H1 (cell line): ENCODE measurements around the gene LMNA. TPM values are rescaled to one million over a fixed set of nuclear protein-coding genes. Genes with fewer than 3 reads are reported as not detected.
A peak's percentile ranks its signal among the peaks of the same experiment; 100 is the strongest.

ENCODE experiments used
- CTCF ChIA-PET: fragments of 300-600 bp; sonication (Branson Sonifier 250); formaldehyde crosslinking; loops from one replicate; lab custom pipeline; 2021; ENCODE audit not compliant: partially characterized antibody; lab: Charles Lee
- POLR2A ChIA-PET: fragments of 300-600 bp; sonication (Branson Sonifier 250); formaldehyde crosslinking; loops from one replicate; lab custom pipeline; 2021; ENCODE audit warnings: inconsistent platforms; ENCODE audit not compliant: partially characterized antibody; lab: Charles Lee
- DNase-seq, 2 experiments: peaks; one replicate each; pipeline versions ENCODE4 v3.0.0 to v3.0.0-alpha.2; 2010 to 2022; ENCODE audit warnings: low spot score in 2 of 2, low read depth in 1 of 2, mixed read lengths in 1 of 2
- FAIRE-seq: peaks from 2 replicates; lab custom pipeline; 2011; peaks lifted over from hg19 to GRCh38; lab: Jason Lieb, UNC
- H2AFZ ChIP-seq: 2 replicates; pipeline ENCODE4 v1.8.1; 2012; ENCODE audit warnings: low read length, inconsistent platforms
- H2AK5ac ChIP-seq: 2 replicates; pipeline ENCODE4 v1.6.1; 2013; ENCODE audit warnings: low read depth, low read length
- H2BK120ac ChIP-seq: replicated peaks from 2 replicates; pipeline ENCODE3; 2013; ENCODE audit warnings: low read depth, low read length, inconsistent platforms
- H2BK12ac ChIP-seq: 2 replicates; pipeline ENCODE4 v1.6.1; 2013; ENCODE audit warnings: low read depth, low read length
- H2BK15ac ChIP-seq: 2 replicates; pipeline ENCODE4 v1.6.1; 2013; ENCODE audit warnings: low read length
- H2BK20ac ChIP-seq: 2 replicates; pipeline ENCODE4 v1.6.1; 2013; ENCODE audit warnings: low read length
- H2BK5ac ChIP-seq: 2 replicates; pipeline ENCODE4 v1.6.1; 2013; ENCODE audit warnings: low read depth, low read length
- H3K14ac ChIP-seq: 2 replicates; pipeline ENCODE4 v1.6.1; 2013; ENCODE audit warnings: inconsistent platforms; ENCODE audit not compliant: insufficient read length
- H3K18ac ChIP-seq: 2 replicates; pipeline ENCODE4 v1.6.1; 2013; ENCODE audit warnings: low read length; ENCODE audit errors: extremely low read depth
- H3K23ac ChIP-seq: 2 replicates; pipeline ENCODE4 v1.6.1; 2013; ENCODE audit warnings: inconsistent platforms; ENCODE audit not compliant: insufficient read length
- H3K23me2 ChIP-seq: 2 replicates; pipeline ENCODE4 v1.6.1; 2013; ENCODE audit warnings: low read depth, low read length
- H3K27ac ChIP-seq: 2 replicates; pipeline ENCODE4 v1.6.1; 2011; ENCODE audit warnings: low read depth, low read length, inconsistent platforms
- H3K27me3 ChIP-seq, 4 experiments: replicated peaks in 1 of 4; 1 replicate in 1 of 4; 2 replicates in 3 of 4; pipeline versions ENCODE4 v1.6.1 to v1.8.1; 2011 to 2013; ENCODE audit warnings: low read length in 3 of 4, mild to moderate bottlenecking in 3 of 4, inconsistent platforms in 2 of 4, mixed read lengths in 2 of 4, moderate library complexity in 1 of 4; ENCODE audit not compliant: control insufficient read depth in 3 of 4, insufficient read depth in 3 of 4; ENCODE audit errors: extremely low read depth in 1 of 4
- H3K36me3 ChIP-seq, 4 experiments: 2 replicates each; pipeline versions ENCODE4 v1.6.1 to v1.8.1; 2011 to 2013; ENCODE audit warnings: mild to moderate bottlenecking in 4 of 4, low read length in 3 of 4, moderate library complexity in 2 of 4, control low read depth in 1 of 4, inconsistent platforms in 1 of 4; ENCODE audit not compliant: insufficient read depth in 4 of 4, control insufficient read depth in 2 of 4
- H3K4ac ChIP-seq: replicated peaks from 2 replicates; pipeline ENCODE3; 2013; ENCODE audit warnings: low read length, low read depth, mixed read lengths, inconsistent platforms; ENCODE audit not compliant: insufficient read length
- H3K4me1 ChIP-seq, 4 experiments: replicated peaks in 1 of 4; 1 replicate in 1 of 4; 2 replicates in 3 of 4; pipeline versions ENCODE4 v1.6.1 to v1.8.1; 2011 to 2013; ENCODE audit warnings: low read length in 3 of 4, inconsistent platforms in 2 of 4, mixed read lengths in 1 of 4; ENCODE audit not compliant: insufficient read depth in 4 of 4, control insufficient read depth in 3 of 4
- H3K4me2 ChIP-seq, 2 experiments: 2 replicates each; pipeline versions ENCODE4 v1.6.1 to v1.8.1; 2011 to 2013; ENCODE audit warnings: low read depth in 2 of 2, low read length in 2 of 2, control low read depth in 1 of 2, inconsistent platforms in 1 of 2, mild to moderate bottlenecking in 1 of 2; ENCODE audit not compliant: insufficient read depth in 1 of 2
- H3K4me3 ChIP-seq, 4 experiments: fragments of 200-600, 300-600 bp in 1 of 4; sonication (generic), shearing (Covaris generic), sonication (Bioruptor Twin) in 1 of 4; 2 replicates each; pipeline versions ENCODE4 v1.5.1 to v1.8.1; 2011 to 2016; ENCODE audit warnings: low read length in 4 of 4, low read depth in 3 of 4, control low read depth in 2 of 4, inconsistent platforms in 2 of 4, mild to moderate bottlenecking in 2 of 4, mixed read lengths in 1 of 4, moderate library complexity in 1 of 4; ENCODE audit not compliant: insufficient read depth in 2 of 4; ENCODE audit errors: extremely low read depth in 1 of 4
- H3K56ac ChIP-seq: replicated peaks from 2 replicates; pipeline ENCODE3; 2013; ENCODE audit warnings: low read depth, mild to moderate bottlenecking, mixed read lengths, low read length, inconsistent platforms; ENCODE audit not compliant: insufficient read length
- H3K79me1 ChIP-seq: 2 replicates; pipeline ENCODE4 v1.6.1; 2013; ENCODE audit warnings: low read depth, low read length, control low read depth
- H3K79me2 ChIP-seq, 2 experiments: 2 replicates each; pipeline versions ENCODE4 v1.6.1 to v1.8.1; 2012 to 2013; ENCODE audit warnings: low read length in 2 of 2, mild to moderate bottlenecking in 2 of 2, inconsistent platforms in 1 of 2; ENCODE audit not compliant: insufficient read depth in 2 of 2, control insufficient read depth in 1 of 2
- H3K9ac ChIP-seq, 4 experiments: replicated peaks in 1 of 4; 1 replicate in 1 of 4; 2 replicates in 3 of 4; pipeline versions ENCODE4 v1.6.1 to v1.8.1; 2011 to 2013; ENCODE audit warnings: low read depth in 3 of 4, low read length in 3 of 4, control low read depth in 2 of 4, mild to moderate bottlenecking in 2 of 4, moderate library complexity in 2 of 4, inconsistent platforms in 1 of 4; ENCODE audit errors: extremely low read depth in 1 of 4
- H3K9me3 ChIP-seq, 2 experiments: 2 replicates each; pipeline versions ENCODE4 v1.6.1 to v1.8.1; 2012 to 2013; ENCODE audit warnings: mild to moderate bottlenecking in 2 of 2, moderate library complexity in 2 of 2, control low read depth in 1 of 2, inconsistent platforms in 1 of 2, low read depth in 1 of 2, low read length in 1 of 2, mixed read lengths in 1 of 2; ENCODE audit not compliant: insufficient read depth in 2 of 2
- H4K20me1 ChIP-seq, 2 experiments: replicated peaks in 1 of 2; 2 replicates each; pipeline versions ENCODE3 to v1.8.1; 2011 to 2013; ENCODE audit warnings: inconsistent platforms in 2 of 2, low read length in 2 of 2, mild to moderate bottlenecking in 1 of 2; ENCODE audit not compliant: insufficient read depth in 2 of 2, control insufficient read depth in 1 of 2
- H4K5ac ChIP-seq: 2 replicates; pipeline ENCODE4 v1.6.1; 2013; ENCODE audit warnings: low read length, low read depth, mixed read lengths, inconsistent platforms; ENCODE audit not compliant: insufficient read length
- H4K8ac ChIP-seq: 2 replicates; pipeline ENCODE4 v1.8.0; 2013; ENCODE audit warnings: mild to moderate bottlenecking, moderate library complexity, low read length, inconsistent platforms; ENCODE audit not compliant: insufficient read depth; ENCODE audit errors: extremely low read depth
- H4K91ac ChIP-seq: replicated peaks from 2 replicates; pipeline ENCODE3; 2013; ENCODE audit warnings: low read length, mixed read lengths, inconsistent platforms; ENCODE audit not compliant: insufficient read length
- CHD1 ChIP-seq: IDR thresholded peaks from 2 replicates; pipeline ENCODE4 v1.6.1; 2012; ENCODE audit warnings: low read depth, low read length, improper control_type of control experiment
- CTBP2 ChIP-seq: IDR thresholded peaks from 2 replicates; pipeline ENCODE4 v1.7.0; 2011; ENCODE audit warnings: borderline replicate concordance, mild to moderate bottlenecking, moderate library complexity, mixed read lengths, low read length; ENCODE audit not compliant: insufficient read depth, insufficient read length
- EZH2 ChIP-seq: fragments of 200-600 bp; sonication (generic); IDR thresholded peaks from 2 replicates; pipeline ENCODE4 v1.7.1; 2012; ENCODE audit warnings: low read depth, mild to moderate bottlenecking, moderate library complexity, low read length, inconsistent platforms; ENCODE audit not compliant: severe bottlenecking
- HDAC2 ChIP-seq, 2 experiments: fragments of 300-600 bp in 1 of 2; sonication (generic) in 1 of 2; IDR thresholded peaks; 2 replicates each; pipeline ENCODE4 v1.6.1; 2011 to 2012; ENCODE audit warnings: low read depth in 2 of 2, low read length in 2 of 2, mild to moderate bottlenecking in 2 of 2, moderate library complexity in 2 of 2, borderline replicate concordance in 1 of 2, inconsistent platforms in 1 of 2
- JUND ChIP-seq: IDR thresholded peaks from 2 replicates; pipeline ENCODE4 v1.6.1; 2011; ENCODE audit warnings: mild to moderate bottlenecking, improper control_type of control experiment, low read length
- POLR2A ChIP-seq, 2 experiments: IDR thresholded peaks; 1 replicate in 1 of 2; 2 replicates in 1 of 2; pipeline ENCODE4 v1.6.1; 2011; ENCODE audit warnings: low read depth in 2 of 2, low read length in 2 of 2, mild to moderate bottlenecking in 2 of 2; ENCODE audit errors: control extremely low read depth in 1 of 2
- TEAD4 ChIP-seq: IDR thresholded peaks from 2 replicates; pipeline ENCODE4 v1.6.1; 2012; ENCODE audit warnings: low read depth, low read length, inconsistent platforms, mixed read lengths
- WGBS, 2 experiments: shearing (Covaris generic) in 1 of 2; methylation state at CpG; one replicate each; pipeline versions ENCODE4 v1.1.6 to v1.1.7; 2013 to 2015; ENCODE audit warnings: low lambda C conversion rate in 2 of 2, mixed read lengths in 2 of 2, inconsistent platforms in 1 of 2, low coverage in 1 of 2, missing lambda C conversion rate in 1 of 2; ENCODE audit not compliant: insufficient replicate concordance in 2 of 2, insufficient coverage in 1 of 2, insufficient read length in 1 of 2; ENCODE audit errors: extremely low coverage in 1 of 2, missing lambda C conversion rate in 1 of 2; 5-methylcytosine and 5-hydroxymethylcytosine counted together
- polyA plus RNA-seq, 7 experiments: library from polyadenylated mRNA; depleted of rRNA in 3 of 7; stranded (reverse) in 5 of 7; unstranded in 2 of 7; fragments of >200 nt in 5 of 7; fragments of 200-250 nt in 2 of 7; gene quantifications; 1 replicate in 5 of 7; 2 replicates in 1 of 7; 4 replicates in 1 of 7; pipeline versions ENCODE4 v1.2.1 to v1.2.3, GENCODE V29; 2011 to 2013; ENCODE audit warnings: missing spikeins in 2 of 7, mixed read lengths in 2 of 7
- total RNA-seq: library from RNA; stranded (reverse); fragmentation: NEBNext Ultra II Directional; extraction: Animal tissue kit (Norgen Biotek cat#: 25700); gene quantifications from 2 replicates; pipeline ENCODE4 v1.2.1, GENCODE V29; 2021

LMNA gene
- total and polyA plus RNA-seq, 2 of the 8 experiments (the other 6 are each of a cell fraction or from before 2014, with no cell fraction given), result 25.8 to 46.8 TPM

- 82% methylated on average over 7 of the region's 7 CpGs; no CpG with 5 or more reads in 1 of the 2 experiments for WGBS, 2 experiments
- TF ChIP-seq HDAC2 (IDR thresholded peaks at IDR 0.05; ENCODE audit: borderline replicate concordance in 1 of 2, low read depth in 2 of 2, low read length in 2 of 2) (no peak), EZH2 (no peak), TEAD4 (no peak), POLR2A (IDR thresholded peaks at IDR 0.05; ENCODE audit: control extremely low read depth in 1 of 2, low read depth in 2 of 2, low read length in 2 of 2) (no peak), CHD1 (no peak), JUND (no peak), CTBP2 (no peak)
Observed at GRCh38 chr1:156177919-156178654, 63.6 kb downstream of the LMNA start.

More at GRCh38 chr1:156177919-156178654, 63.6 kb downstream of the LMNA start:
- Histone ChIP-seq H3K23ac (no peak overlapping the region), H3K56ac (no peak overlapping the region), H3K4ac (no peak overlapping the region), H3K27ac (no peak overlapping the region; the same call in 1 of the 2 replicates), H2BK120ac (peak overlapping the region; percentile 24), H3K36me3 (peaks cover 0 to 35% (median 0%) of the 10 kb centered on the region in 4 experiments; a peak in 2 of 8 replicates), H3K79me1 (no peaks in the 10 kb centered on the region), H3K18ac (peak overlapping the region; percentile 71), H2BK12ac (peak overlapping the region; percentile 40), H3K9me3 (no peaks in the 10 kb centered on the region), H2BK5ac (peak overlapping the region; percentile 30), H4K5ac (peak overlapping the region; percentile 18), H3K14ac (peak overlapping the region; percentile 63), H4K20me1 (no peaks in the 10 kb centered on the region), H2AFZ (no peak overlapping the region), H3K4me2 (peak overlapping the region in 1 of 2 experiments; percentile 24; a peak in 1 of 4 replicates), H2BK20ac (peak overlapping the region; percentile 93), H3K79me2 (no peaks in the 10 kb centered on the region), H4K91ac (peak overlapping the region; percentile 72), H3K27me3 (no peaks in the 10 kb centered on the region), H3K23me2 (no peaks in the 10 kb centered on the region), H3K9ac (peak overlapping the region in 1 of 4 experiments; percentile 11; a peak in 1 of 7 replicates), H2BK15ac (0 out of 2 replicates have a peak overlapping the region, but pooled peaks have one; percentile 46), H2AK5ac (peak overlapping the region; percentile 44), H3K4me1 (peaks cover 6 to 21% (median 14%) of the 10 kb centered on the region in 4 experiments), H4K8ac (no peak overlapping the region), H3K4me3 (no peak overlapping the region)
- no peak for FAIRE-seq
- no peak for DNase-seq
- ChIA-PET CTCF (interaction anchor here (0.6 to 8.8 kb wide), 7 partner anchors 16 to 168 kb away, joined by 3 to 65 read pairs (median 3); no protein-coding TSS in a partner anchor), POLR2A (interaction anchor here (0.6 to 2.4 kb wide), 8 partner anchors 14 to 63 kb away, joined by 3 to 6 read pairs (median 4); partner anchors contain the start of gene PMF1)
